Lung (tissue), 12 donors: Measurements from ENCODE around the gene B4GALT2. TPM values are rescaled to one million over a fixed set of nuclear protein-coding genes. Genes with fewer than 3 reads are reported as not detected.

Experiments
- ATAC-seq: fragments of 200-7000 bp; cut with Tn5 transposase; one replicate; pipeline ENCODE4 v1.9.1; 2020; ENCODE audit warnings: moderate number of reproducible peaks; ENCODE audit not compliant: insufficient read depth, low FRiP score
- DNase-seq, 3 donors: peaks; one replicate each; pipeline ENCODE4 v3.0.0-alpha.2; 2013 to 2017
- H3K27ac ChIP-seq, 2 donors: one replicate each; pipeline ENCODE4 v1.5.1; 2013; ENCODE audit warnings: mild to moderate bottlenecking in 2 of 2, moderate library complexity in 2 of 2, control low read depth in 1 of 2, inconsistent platforms in 1 of 2, low read depth in 1 of 2, low read length in 1 of 2
- H3K27me3 ChIP-seq, 3 donors: one replicate each; pipeline ENCODE4 v1.5.1; 2013; ENCODE audit warnings: low read length in 2 of 3; ENCODE audit not compliant: control insufficient read depth in 3 of 3, insufficient read depth in 3 of 3
- H3K36me3 ChIP-seq, 4 donors: one replicate each; pipeline ENCODE4 v1.5.1; 2013; ENCODE audit warnings: low read length in 4 of 4, mild to moderate bottlenecking in 1 of 4, moderate library complexity in 1 of 4; ENCODE audit not compliant: control insufficient read depth in 4 of 4, insufficient read depth in 4 of 4
- H3K4me1 ChIP-seq, 5 donors: one replicate each; pipeline ENCODE4 v1.5.1; 2013; ENCODE audit warnings: low read length in 5 of 5, mild to moderate bottlenecking in 2 of 5, moderate library complexity in 1 of 5; ENCODE audit not compliant: control insufficient read depth in 5 of 5, insufficient read depth in 5 of 5
- H3K4me3 ChIP-seq: one replicate; pipeline ENCODE4 v1.5.1; 2013; ENCODE audit warnings: mild to moderate bottlenecking, control low read depth, moderate library complexity
- H3K9ac ChIP-seq, 2 donors: one replicate each; pipeline ENCODE4 v1.5.1; 2013; ENCODE audit warnings: low read length in 2 of 2, control low read depth in 1 of 2; ENCODE audit not compliant: insufficient read depth in 1 of 2
- H3K9me3 ChIP-seq, 4 donors: one replicate each; pipeline ENCODE4 v1.5.1; 2013; ENCODE audit warnings: low read length in 3 of 4, mild to moderate bottlenecking in 1 of 4, moderate library complexity in 1 of 4; ENCODE audit not compliant: control insufficient read depth in 4 of 4, insufficient read depth in 3 of 4
- WGBS, 2 donors: extraction: QIAGEN DNeasy Blood & Tissue Kit; methylation state at CpG; one replicate each; pipeline ENCODE4 v1.1.7; 2013; 5-methylcytosine and 5-hydroxymethylcytosine counted together
- polyA plus RNA-seq, 2 donors: library from polyadenylated mRNA; stranded (reverse); fragments of 200-250 nt; gene quantifications; one replicate each; pipeline ENCODE4 v1.2.1, GENCODE V29; 2013
- total RNA-seq, 2 donors: library from RNA; depleted of rRNA in 1 of 2; stranded (reverse); fragments of >200 nt in 1 of 2; gene quantifications; one replicate each; pipeline ENCODE4 v1.2.1, GENCODE V29; 2014 to 2021
- TF ChIP-seq, protein P1 (sequence below): IDR thresholded peaks from 2 replicates; pipeline ENCODE4 v1.5.1; 2012; ENCODE audit warnings: mild to moderate bottlenecking; ENCODE audit errors: control extremely low read depth, extremely low read depth
- donor health status: control.
- donor health status: control.
- donor health status: Bipolar disorder and iron deficiency.
- donor health status: healthy.
- donor health status: DM: yes; HTN: yes; CAD: no.

Gene B4GALT2
- total and polyA plus RNA-seq, 4 donors, result 13.6 to 40.9 (median 30.5) TPM

DNA sequence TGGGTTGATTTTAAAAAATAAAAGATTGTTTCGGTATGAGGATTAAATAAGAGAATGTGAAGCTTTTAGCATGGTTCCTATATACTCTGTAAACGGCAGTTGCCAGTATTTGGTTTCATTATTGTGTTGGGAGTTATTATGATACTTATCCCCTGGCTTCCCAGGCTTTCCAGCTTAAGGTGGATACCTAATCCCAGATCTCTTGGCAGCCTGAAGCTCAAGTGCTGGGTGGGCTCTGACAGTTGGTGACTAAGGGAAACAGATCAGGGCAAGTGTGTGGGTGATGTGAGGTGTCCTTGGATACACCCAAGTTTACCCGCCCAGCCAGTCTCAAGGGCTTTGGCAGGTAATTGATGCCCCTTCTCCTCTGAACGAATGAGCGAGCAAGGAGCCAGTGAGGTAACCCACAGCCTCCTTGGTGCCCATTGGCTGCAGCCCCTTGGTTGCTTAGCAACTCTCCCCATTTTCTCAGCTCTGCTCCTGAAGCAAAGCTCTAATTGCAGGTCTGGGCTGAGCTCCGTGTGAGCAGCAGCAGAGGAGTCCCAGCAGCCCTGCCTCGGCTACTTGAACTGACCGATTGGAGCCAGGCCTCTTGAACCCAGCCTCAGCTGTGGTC lies 26.2 kb upstream of the B4GALT2 start:
- ATAC-seq (no peak), DNase-seq (no peak)
- Histone ChIP-seq H3K27me3 (no peaks in the 10 kb centered on the region), H3K9ac (no peak overlapping the region), H3K9me3 (no peaks in the 10 kb centered on the region), H3K4me3 (no peak overlapping the region), H3K27ac (no peak overlapping the region), H3K4me1 (peaks cover 0 to 12% (median 4%) of the 10 kb centered on the region in 5 donors), H3K36me3 (peaks cover 3 to 30% (median 12%) of the 10 kb centered on the region in 4 donors)
- WGBS, 2 donors, result 82 to 91% methylated on average over 8 of the region's 8 CpGs
- TF ChIP-seq, protein P1, sequence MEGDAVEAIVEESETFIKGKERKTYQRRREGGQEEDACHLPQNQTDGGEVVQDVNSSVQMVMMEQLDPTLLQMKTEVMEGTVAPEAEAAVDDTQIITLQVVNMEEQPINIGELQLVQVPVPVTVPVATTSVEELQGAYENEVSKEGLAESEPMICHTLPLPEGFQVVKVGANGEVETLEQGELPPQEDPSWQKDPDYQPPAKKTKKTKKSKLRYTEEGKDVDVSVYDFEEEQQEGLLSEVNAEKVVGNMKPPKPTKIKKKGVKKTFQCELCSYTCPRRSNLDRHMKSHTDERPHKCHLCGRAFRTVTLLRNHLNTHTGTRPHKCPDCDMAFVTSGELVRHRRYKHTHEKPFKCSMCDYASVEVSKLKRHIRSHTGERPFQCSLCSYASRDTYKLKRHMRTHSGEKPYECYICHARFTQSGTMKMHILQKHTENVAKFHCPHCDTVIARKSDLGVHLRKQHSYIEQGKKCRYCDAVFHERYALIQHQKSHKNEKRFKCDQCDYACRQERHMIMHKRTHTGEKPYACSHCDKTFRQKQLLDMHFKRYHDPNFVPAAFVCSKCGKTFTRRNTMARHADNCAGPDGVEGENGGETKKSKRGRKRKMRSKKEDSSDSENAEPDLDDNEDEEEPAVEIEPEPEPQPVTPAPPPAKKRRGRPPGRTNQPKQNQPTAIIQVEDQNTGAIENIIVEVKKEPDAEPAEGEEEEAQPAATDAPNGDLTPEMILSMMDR, result no peak

DNA sequence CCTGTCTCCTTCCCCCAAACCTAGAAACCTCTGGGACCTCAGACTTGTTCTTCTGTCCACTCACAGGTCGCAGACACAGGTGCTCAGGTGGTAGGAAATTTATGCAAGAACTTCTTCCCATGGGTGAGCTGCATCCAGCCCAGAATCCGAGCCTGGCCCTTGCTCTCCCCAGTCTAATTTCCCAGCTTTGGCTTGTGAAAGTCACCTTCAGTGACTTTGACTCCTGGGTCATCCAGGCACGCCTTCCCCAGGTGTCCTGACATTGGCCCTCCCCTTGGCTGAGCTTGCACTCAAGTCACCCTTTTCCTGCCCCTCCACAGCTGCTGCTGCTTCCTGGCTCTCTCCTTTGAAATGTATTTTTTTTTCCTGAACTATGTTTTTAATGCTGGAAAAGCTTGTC lies 25.6 kb upstream of the B4GALT2 start:
- WGBS, 2 donors, result 84 to 85% methylated on average over 3 of the region's 3 CpGs
- ATAC-seq (no peak), DNase-seq (no peak)
- Histone ChIP-seq H3K4me1 (peaks cover 0 to 8% (median 0%) of the 10 kb centered on the region in 5 donors), H3K9ac (no peak overlapping the region), H3K27ac (no peak overlapping the region), H3K9me3 (no peaks in the 10 kb centered on the region), H3K36me3 (peaks cover 3 to 35% (median 12%) of the 10 kb centered on the region in 4 donors), H3K4me3 (no peak overlapping the region), H3K27me3 (no peaks in the 10 kb centered on the region)
- TF ChIP-seq, protein P1, result no peak

DNA sequence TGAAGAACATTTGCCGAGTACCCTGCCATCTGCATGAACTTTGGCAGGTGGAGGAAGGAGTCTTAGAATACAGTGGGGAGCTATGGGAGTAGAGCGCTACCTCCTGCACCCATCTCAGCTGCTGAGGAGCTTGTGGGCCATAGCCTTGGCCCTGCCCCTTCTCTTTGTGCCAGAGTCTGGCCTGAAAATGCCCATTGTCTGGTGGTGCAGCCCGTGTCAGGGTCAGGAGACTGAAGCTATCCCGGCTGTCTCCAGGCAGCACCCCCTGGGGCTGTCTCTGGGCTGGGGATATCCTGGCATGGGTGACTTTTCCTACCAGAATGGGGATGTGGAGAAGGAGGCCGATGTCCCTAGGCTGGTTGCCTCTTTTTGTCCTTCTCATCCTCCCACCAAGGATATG lies 25.0 kb upstream of the B4GALT2 start:
- Histone ChIP-seq H3K9me3 (no peaks in the 10 kb centered on the region), H3K4me1 (peaks cover 0 to 4% (median 0%) of the 10 kb centered on the region in 5 donors), H3K27me3 (no peaks in the 10 kb centered on the region), H3K36me3 (peaks cover 3 to 42% (median 13%) of the 10 kb centered on the region in 4 donors), H3K4me3 (no peak overlapping the region), H3K27ac (no peak overlapping the region), H3K9ac (no peak overlapping the region)
- ATAC-seq (no peak), DNase-seq (no peak)
- 93 to 94% methylated on average over 5 of the region's 5 CpGs for WGBS, 2 donors
- TF ChIP-seq, protein P1, result no peak

DNA sequence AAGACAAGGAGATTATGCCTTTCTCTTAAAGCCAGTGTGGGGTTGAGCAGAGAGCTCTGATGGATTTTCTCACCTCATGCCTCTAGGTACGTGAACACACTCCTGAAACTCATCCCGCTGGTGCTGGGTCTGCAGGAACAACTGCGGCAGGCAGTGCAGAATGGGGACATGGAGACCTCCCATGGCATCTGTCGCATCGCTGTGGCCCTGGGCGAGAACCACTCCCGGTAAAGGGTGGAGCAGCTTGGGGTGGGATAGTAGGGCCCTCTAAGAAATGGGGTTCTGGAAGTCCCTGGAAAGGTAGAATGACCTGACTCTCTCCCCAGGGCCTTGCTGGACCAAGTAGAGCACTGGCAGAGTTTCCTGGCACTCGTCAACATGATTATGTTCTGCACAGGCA lies 22.8 kb upstream of the B4GALT2 start:
- peaks cover 8 to 46% (median 18%) of the 10 kb centered on the region in 4 donors for H3K36me3 ChIP-seq
- H3K9ac ChIP-seq, result no peak overlapping the region
- H3K9me3 ChIP-seq, result no peaks in the 10 kb centered on the region
- H3K4me1 ChIP-seq, result no peaks in the 10 kb centered on the region
- no peak for ATAC-seq
- no peak overlapping the region for H3K4me3 ChIP-seq
- no peak overlapping the region for H3K27ac ChIP-seq
- no peaks in the 10 kb centered on the region for H3K27me3 ChIP-seq
- TF ChIP-seq, protein P1, result no peak
- DNase-seq, result no peak
- WGBS, 2 donors, result 97 to 99% methylated on average over 8 of the region's 8 CpGs
